Spinal cord (tissue), 10 donors: ENCODE results near the gene STX4. TPM values are rescaled to one million over a fixed set of nuclear protein-coding genes. Genes with fewer than 3 reads are reported as not detected.

Source experiments
- DNase-seq, 6 donors: peaks; one replicate each; pipeline versions ENCODE4 v3.0.0 to v3.0.0-alpha.2; 2013 to 2015; ENCODE audit warnings: low spot score in 6 of 6, low read depth in 4 of 6
- H3K27ac ChIP-seq: one replicate; pipeline ENCODE4 v1.5.1; 2013; ENCODE audit warnings: low read depth, low read length, control low read depth
- H3K27me3 ChIP-seq: one replicate; pipeline ENCODE4 v1.6.1; 2013; ENCODE audit warnings: low read length; ENCODE audit not compliant: control insufficient read depth, insufficient read depth
- H3K36me3 ChIP-seq: one replicate; pipeline ENCODE4 v1.6.1; 2013; ENCODE audit warnings: low read length; ENCODE audit not compliant: control insufficient read depth, insufficient read depth
- H3K4me1 ChIP-seq: one replicate; pipeline ENCODE4 v1.6.1; 2013; ENCODE audit warnings: low read length; ENCODE audit not compliant: control insufficient read depth, insufficient read depth
- H3K4me3 ChIP-seq: one replicate; pipeline ENCODE4 v1.5.1; 2013; ENCODE audit warnings: low read depth, low read length, control low read depth
- H3K9me3 ChIP-seq: one replicate; pipeline ENCODE4 v1.6.1; 2013; ENCODE audit warnings: low read length; ENCODE audit not compliant: control insufficient read depth, insufficient read depth
- WGBS: methylation state at CpG from one replicate; pipeline ENCODE4 v1.1.5; 2013; ENCODE audit warnings: missing lambda C conversion rate; ENCODE audit not compliant: insufficient coverage; 5-methylcytosine and 5-hydroxymethylcytosine counted together
- polyA plus RNA-seq, 2 donors: library from polyadenylated mRNA; unstranded; fragments of 120-200 nt; gene quantifications; one replicate each; pipeline ENCODE4 v1.2.1, GENCODE V29; 2013; ENCODE audit not compliant: insufficient read length in 2 of 2
- total RNA-seq, 2 donors: library from RNA; depleted of rRNA in 1 of 2; stranded (reverse); fragments of 120-200 nt in 1 of 2; fragments of >200 nt in 1 of 2; gene quantifications; one replicate each; pipeline versions ENCODE4 v1.2.3 to v1.2.4, GENCODE V29; 2013 to 2014
- donor health status: healthy.

Gene STX4
- total and polyA plus RNA-seq, 4 donors, result 28.6 to 91.6 (median 65.1) TPM

- H3K36me3 ChIP-seq, result peaks cover 98% of the 10 kb centered on the region
- 71% methylated on average over 15 of the region's 18 CpGs for WGBS
- no peak for DNase-seq
Measured at GRCh38 chr16:31085873-31086628, 52.7 kb downstream of the STX4 start.

GRCh38 chr16:31086629-31086906 is 53.2 kb downstream of the STX4 start:
- no peak overlapping the region for H3K27ac ChIP-seq
- WGBS, result 78% methylated on average over 6 of the region's 6 CpGs
- H3K27me3 ChIP-seq, result no peaks in the 10 kb centered on the region
- peaks cover 98% of the 10 kb centered on the region for H3K36me3 ChIP-seq
- no peak for DNase-seq
- no peaks in the 10 kb centered on the region for H3K9me3 ChIP-seq
- no peak overlapping the region for H3K4me3 ChIP-seq
- peaks cover 22% of the 10 kb centered on the region for H3K4me1 ChIP-seq

More at GRCh38 chr16:31085873-31086628, 52.7 kb downstream of the STX4 start:
- Histone ChIP-seq H3K9me3 (no peaks in the 10 kb centered on the region), H3K27me3 (no peaks in the 10 kb centered on the region), H3K4me1 (peaks cover 23% of the 10 kb centered on the region), H3K27ac (no peak overlapping the region), H3K4me3 (no peak overlapping the region)

GRCh38 chr16:31087481-31087880 is 54.1 kb downstream of the STX4 start:
- peak overlapping the region; percentile 90 for H3K27ac ChIP-seq
- H3K36me3 ChIP-seq, result peaks cover 91% of the 10 kb centered on the region
- 75% methylated on average over 5 of the region's 8 CpGs for WGBS
- peaks cover 17% of the 10 kb centered on the region for H3K4me1 ChIP-seq
- H3K27me3 ChIP-seq, result no peaks in the 10 kb centered on the region
- no peak for DNase-seq
- no peaks in the 10 kb centered on the region for H3K9me3 ChIP-seq
- no peak overlapping the region for H3K4me3 ChIP-seq

GRCh38 chr16:31087971-31088370 is 54.6 kb downstream of the STX4 start:
- Histone ChIP-seq H3K27me3 (no peaks in the 10 kb centered on the region), H3K4me3 (no peak overlapping the region), H3K4me1 (peaks cover 20% of the 10 kb centered on the region), H3K36me3 (peaks cover 86% of the 10 kb centered on the region), H3K9me3 (no peaks in the 10 kb centered on the region), H3K27ac (peak overlapping the region; percentile 90)
- DNase-seq, result peak in 1 of 6 donors; percentile 46
- WGBS, result no CpG with 5 or more reads among the region's 5 CpGs

GRCh38 chr16:31088459-31089183 is 55.3 kb downstream of the STX4 start, which contains the start of gene PRSS53:
Gene PRSS53, minus strand, starts transcription at chr16:31088943. Its CDS starts 134 bp downstream, at chr16:31088809.
- 79% methylated on average over 12 of the region's 15 CpGs for WGBS
- peak in 1 of 6 donors; percentile 46 for DNase-seq
- peaks cover 79% of the 10 kb centered on the region for H3K36me3 ChIP-seq
- H3K4me3 ChIP-seq, result no peak within 1 kb of the TSS
- no peaks in the 10 kb centered on the region for H3K27me3 ChIP-seq
- H3K9me3 ChIP-seq, result no peaks in the 10 kb centered on the region
- H3K4me1 ChIP-seq, result peaks cover 26% of the 10 kb centered on the region
- peak within 1 kb of the TSS; percentile 90 for H3K27ac ChIP-seq

GRCh38 chr16:31089199-31089598 is 55.8 kb downstream of the STX4 start:
- Histone ChIP-seq H3K4me1 (peaks cover 32% of the 10 kb centered on the region), H3K4me3 (no peak overlapping the region), H3K9me3 (no peaks in the 10 kb centered on the region), H3K27ac (peak overlapping the region; percentile 90), H3K36me3 (peaks cover 74% of the 10 kb centered on the region), H3K27me3 (no peaks in the 10 kb centered on the region)
- DNase-seq, result no peak
- WGBS, result 87% methylated on average over 2 of the region's 8 CpGs

Other genes starting within 250 kb of the STX4 start
- 10 to 100 TPM in 1 of 2 donors, 1 to 10 TPM in 1; 7.8 to 24.2 TPM for gene ZNF629, start 246.4 kb upstream of the STX4 start, total RNA-seq
- gene ZNF629, start 246.4 kb upstream of the STX4 start, polyA plus RNA-seq, result 10 to 100 TPM; 26.5 to 27.4 TPM
- gene BCL7C, start 139.5 kb upstream of the STX4 start, total RNA-seq, result 10 to 100 TPM; 27.0 to 71.7 TPM
- 10 to 100 TPM; 39.7 to 48.2 TPM for gene BCL7C, start 139.5 kb upstream of the STX4 start, polyA plus RNA-seq
- gene CTF1, start 136.9 kb upstream of the STX4 start, total RNA-seq, result 1 to 10 TPM in 1 of 2 donors, under 1 TPM in 1; 0.79 to 2.1 TPM
- 1 to 10 TPM; 4.0 to 6.1 TPM for gene CTF1, start 136.9 kb upstream of the STX4 start, polyA plus RNA-seq
- gene FBXL19, start 110.0 kb upstream of the STX4 start, total RNA-seq, result 10 to 100 TPM; 15.8 to 23.9 TPM
- 10 to 100 TPM; 86.4 to 90.1 TPM for gene FBXL19, start 110.0 kb upstream of the STX4 start, polyA plus RNA-seq
- 10 to 100 TPM; 10.4 to 28.0 TPM for gene ORAI3, start 84.5 kb upstream of the STX4 start, total RNA-seq
- gene ORAI3, start 84.5 kb upstream of the STX4 start, polyA plus RNA-seq, result 10 to 100 TPM; 13.9 to 15.5 TPM
- 1 to 10 TPM; 2.3 to 5.0 TPM for gene SETD1A, start 75.8 kb upstream of the STX4 start, total RNA-seq
- gene SETD1A, start 75.8 kb upstream of the STX4 start, polyA plus RNA-seq, result 10 to 100 TPM; 16.7 to 17.4 TPM
- gene HSD3B7, start 48.4 kb upstream of the STX4 start, total RNA-seq, result 10 to 100 TPM in 1 of 2 donors, 1 to 10 TPM in 1; 9.2 to 14.7 TPM
- gene HSD3B7, start 48.4 kb upstream of the STX4 start, polyA plus RNA-seq, result 1 to 10 TPM; 5.7 to 7.6 TPM
- 10 to 100 TPM; 16.0 to 46.5 TPM for gene STX1B, start 22.9 kb upstream of the STX4 start, total RNA-seq
- 100 to 1,000 TPM; 116 to 130 TPM for gene STX1B, start 22.9 kb upstream of the STX4 start, polyA plus RNA-seq
- gene ZNF668, start 40.7 kb downstream of the STX4 start, total RNA-seq, result 1 to 10 TPM; 4.9 to 5.8 TPM
- gene ZNF668, start 40.7 kb downstream of the STX4 start, polyA plus RNA-seq, result 10 to 100 TPM; 12.6 TPM
- gene ZNF646, start 40.9 kb downstream of the STX4 start, total RNA-seq, result 10 to 100 TPM in 1 of 2 donors, 1 to 10 TPM in 1; 5.9 to 14.4 TPM
- 10 to 100 TPM; 11.2 to 11.9 TPM for gene ZNF646, start 40.9 kb downstream of the STX4 start, polyA plus RNA-seq
- 1 to 10 TPM; 2.0 to 9.8 TPM for gene PRSS53, start 55.4 kb downstream of the STX4 start, total RNA-seq
- gene PRSS53, start 55.4 kb downstream of the STX4 start, polyA plus RNA-seq, result 1 to 10 TPM; 2.5 to 7.1 TPM
- gene VKORC1, start 61.2 kb downstream of the STX4 start, total RNA-seq, result 100 to 1,000 TPM in 1 of 2 donors, 10 to 100 TPM in 1; 60.0 to 111 TPM
- 100 to 1,000 TPM in 1 of 2 donors, 10 to 100 TPM in 1; 66.5 to 107 TPM for gene VKORC1, start 61.2 kb downstream of the STX4 start, polyA plus RNA-seq
- gene BCKDK, start 74.8 kb downstream of the STX4 start, total RNA-seq, result 10 to 100 TPM; 13.5 to 25.0 TPM
- 10 to 100 TPM; 49.7 TPM for gene BCKDK, start 74.8 kb downstream of the STX4 start, polyA plus RNA-seq
- gene KAT8, start 84.1 kb downstream of the STX4 start, total RNA-seq, result 10 to 100 TPM; 38.1 to 81.9 TPM
- 10 to 100 TPM; 54.7 to 69.7 TPM for gene KAT8, start 84.1 kb downstream of the STX4 start, polyA plus RNA-seq
- under 1 TPM; 0.10 to 0.94 TPM for gene PRSS8, start 102.2 kb downstream of the STX4 start, total RNA-seq
- 1 to 10 TPM in 1 of 2 donors, under 1 TPM in 1; 0.46 to 1.5 TPM for gene PRSS8, start 102.2 kb downstream of the STX4 start, polyA plus RNA-seq
- 1 to 10 TPM; 1.4 to 2.8 TPM for gene PRSS36, start 116.5 kb downstream of the STX4 start, total RNA-seq
- gene PRSS36, start 116.5 kb downstream of the STX4 start, polyA plus RNA-seq, result 10 to 100 TPM; 10.5 TPM
- 10 to 100 TPM; 49.9 to 59.2 TPM for gene FUS, start 146.6 kb downstream of the STX4 start, total RNA-seq
- 100 to 1,000 TPM; 554 to 673 TPM for gene FUS, start 146.6 kb downstream of the STX4 start, polyA plus RNA-seq
- gene PYCARD, start 169.2 kb downstream of the STX4 start, total RNA-seq, result 10 to 100 TPM; 10.6 to 14.3 TPM
- 1 to 10 TPM; 6.8 to 7.6 TPM for gene PYCARD, start 169.2 kb downstream of the STX4 start, polyA plus RNA-seq
- under 1 TPM; 0.22 to 0.50 TPM for gene TRIM72, start 180.6 kb downstream of the STX4 start, total RNA-seq
- 1 to 10 TPM in 1 of 2 donors, under 1 TPM in 1; 0.90 to 1.1 TPM for gene TRIM72, start 180.6 kb downstream of the STX4 start, polyA plus RNA-seq
- 1 to 10 TPM in 1 of 2 donors, not detected in 1; 1.3 TPM for gene PYDC1, start 183.6 kb downstream of the STX4 start, total RNA-seq
- gene PYDC1, start 183.6 kb downstream of the STX4 start, polyA plus RNA-seq, result 1 to 10 TPM in 1 of 2 donors, under 1 TPM in 1; 0.86 to 2.0 TPM
- gene ITGAM, start 226.4 kb downstream of the STX4 start, total RNA-seq, result 10 to 100 TPM in 1 of 2 donors, 1 to 10 TPM in 1; 5.4 to 10.0 TPM
- 1 to 10 TPM; 4.2 to 5.6 TPM for gene ITGAM, start 226.4 kb downstream of the STX4 start, polyA plus RNA-seq